PC-3 (cell line): ENCODE measurements around the gene BCL2L12. TPM values are rescaled to one million over a fixed set of nuclear protein-coding genes. Genes with fewer than 3 reads are reported as not detected.
A peak's percentile ranks its signal among the peaks of the same experiment; 100 is the strongest.

ENCODE experiments used
- ATAC-seq: fragments of 200-7000 bp; cut with Tn5 transposase; 2 replicates; pipeline ENCODE4 v1.9.1; 2020; ENCODE audit warnings: mild to moderate bottlenecking, moderate library complexity
- BruUV-seq: library from RNA; stranded (reverse); fragments of 400-500 nt; replicated peaks from 2 replicates; lab custom pipeline; 2021; lab: Mats Ljungman, UMichigan
- CTCF ChIA-PET: fragments of 300-600 bp; sonication (Branson Sonifier 250); formaldehyde crosslinking; loops from one replicate; lab custom pipeline; 2022; ENCODE audit warnings: antibody characterized with exemption; lab: Charles Lee
- POLR2A ChIA-PET: fragments of 300-600 bp; sonication (Branson Sonifier 250); formaldehyde crosslinking; loops from one replicate; lab custom pipeline; 2022; ENCODE audit warnings: antibody characterized with exemption; ENCODE audit not compliant: unreplicated experiment; lab: Charles Lee
- DNase-seq: peaks from one replicate; pipeline ENCODE4 v3.0.0-alpha.2; 2015
- H2AFZ ChIP-seq: fragments of 300-600 bp; sonication (generic); 2 replicates; pipeline ENCODE4 v1.6.0; 2016; ENCODE audit warnings: antibody characterized with exemption, low read length
- H3F3A ChIP-seq: fragments of 300-600 bp; sonication (generic); one replicate; pipeline ENCODE4 v1.6.0; 2017; ENCODE audit warnings: antibody characterized with exemption, low read length, control low read depth, mild to moderate bottlenecking; ENCODE audit not compliant: unreplicated experiment
- H3K27ac ChIP-seq: fragments of 300-600 bp; sonication (generic); 2 replicates; pipeline ENCODE4 v1.5.1; 2016; ENCODE audit warnings: mild to moderate bottlenecking, low read length
- H3K27me3 ChIP-seq: fragments of 300-600 bp; sonication (generic); 2 replicates; pipeline ENCODE4 v1.6.1; 2016; ENCODE audit warnings: low read length, mixed read lengths
- H3K36me3 ChIP-seq: fragments of 300-600 bp; sonication (generic); 2 replicates; pipeline ENCODE4 v1.6.1; 2016; ENCODE audit warnings: low read depth, mixed run types, low read length, mixed read lengths
- H3K4me1 ChIP-seq: fragments of 300-600 bp; sonication (generic); 2 replicates; pipeline ENCODE4 v1.5.1; 2016; ENCODE audit warnings: low read length; ENCODE audit not compliant: insufficient read depth
- H3K4me2 ChIP-seq: fragments of 300-600 bp; sonication (generic); 2 replicates; pipeline ENCODE4 v1.6.0; 2016; ENCODE audit warnings: low read length
- H3K4me3 ChIP-seq: fragments of 300-600 bp; sonication (generic); 2 replicates; pipeline ENCODE4 v1.5.1; 2016; ENCODE audit warnings: mild to moderate bottlenecking, low read length, mixed read lengths
- H3K79me2 ChIP-seq: fragments of 300-600 bp; sonication (generic); 2 replicates; pipeline ENCODE4 v1.6.1; 2017; ENCODE audit warnings: low read length, mixed read lengths
- H3K9ac ChIP-seq: fragments of 300-600 bp; sonication (generic); 2 replicates; pipeline ENCODE4 v1.6.0; 2016; ENCODE audit warnings: mild to moderate bottlenecking, low read length
- H3K9me2 ChIP-seq: fragments of 300-600 bp; sonication (generic); replicated peaks from 2 replicates; pipeline ENCODE4 v1.6.1; 2016; ENCODE audit warnings: mixed run types, low read length, mixed read lengths
- H3K9me3 ChIP-seq: fragments of 300-600 bp; sonication (generic); 2 replicates; pipeline ENCODE4 v1.6.1; 2016; ENCODE audit warnings: low read length, mixed read lengths
- H4K20me1 ChIP-seq: fragments of 300-600 bp; sonication (generic); 2 replicates; pipeline ENCODE4 v1.6.1; 2016; ENCODE audit warnings: low read length, mixed read lengths
- EZH2 ChIP-seq: fragments of 300-600 bp; sonication (generic); IDR thresholded peaks from one replicate; pipeline ENCODE4 v1.6.1; 2017; ENCODE audit warnings: antibody characterized with exemption, mild to moderate bottlenecking, low read length; ENCODE audit not compliant: unreplicated experiment
- EZH2phosphoT487 ChIP-seq: fragments of 300-600 bp; sonication (generic); IDR thresholded peaks from 2 replicates; pipeline ENCODE4 v1.6.1; 2018; ENCODE audit warnings: mild to moderate bottlenecking, antibody characterized with exemption, low read length, borderline replicate concordance
- intact Hi-C: fragments of 100-400 bp; cut with micrococcal nuclease; formaldehyde crosslinking; loops from 2 replicates; pipeline ENCODE4 v1.9.0; 2023
- total RNA-seq: library from RNA; depleted of rRNA; stranded (reverse); fragments of >200 nt; gene quantifications from 2 replicates; pipeline ENCODE4 v1.2.3, GENCODE V29; 2014
- TF ChIP-seq, protein P1 (sequence below): fragments of 300-600 bp; sonication (generic); conservative IDR thresholded peaks from 2 replicates; pipeline ENCODE4 v1.5.1; 2017; ENCODE audit warnings: antibody characterized with exemption, low read depth, mild to moderate bottlenecking, low read length

The BCL2L12 gene
- total RNA-seq, 1 experiment from 2014 or later, result 104 TPM

DNA sequence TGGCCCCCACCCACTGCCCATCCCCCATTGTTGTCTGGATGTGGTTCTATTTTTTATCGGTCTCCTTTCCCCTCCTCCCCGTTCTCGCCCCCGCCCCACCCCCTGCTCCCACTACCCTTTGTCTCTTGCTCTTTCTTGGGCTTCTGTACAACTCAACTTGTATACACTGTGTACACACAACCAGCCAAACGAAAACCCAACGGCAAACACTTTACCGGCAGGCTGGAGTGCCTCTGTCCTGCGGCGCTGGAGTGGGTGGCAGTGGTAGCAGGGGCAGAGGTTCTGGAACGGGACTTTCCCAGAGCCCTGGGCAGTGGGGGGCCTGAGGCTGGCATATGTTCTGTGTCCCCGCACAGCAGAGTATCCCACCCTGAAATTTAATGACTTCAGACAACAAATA lies 39.5 kb upstream of the BCL2L12 start:
- Histone ChIP-seq H3F3A (no peaks in the 10 kb centered on the region), H3K36me3 (peaks cover 28% of the 10 kb centered on the region; the same call in 1 of the 2 replicates), H3K9ac (no peak overlapping the region), H3K27ac (no peak overlapping the region), H4K20me1 (no peaks in the 10 kb centered on the region), H3K9me3 (no peaks in the 10 kb centered on the region), H3K4me1 (no peaks in the 10 kb centered on the region), H3K9me2 (no peaks in the 10 kb centered on the region), H2AFZ (no peak overlapping the region), H3K79me2 (no peaks in the 10 kb centered on the region), H3K4me3 (no peak overlapping the region), H3K27me3 (no peaks in the 10 kb centered on the region), H3K4me2 (no peak overlapping the region)
- ChIA-PET CTCF (no interaction called here), POLR2A (no interaction called here)
- TF ChIP-seq, protein P1, sequence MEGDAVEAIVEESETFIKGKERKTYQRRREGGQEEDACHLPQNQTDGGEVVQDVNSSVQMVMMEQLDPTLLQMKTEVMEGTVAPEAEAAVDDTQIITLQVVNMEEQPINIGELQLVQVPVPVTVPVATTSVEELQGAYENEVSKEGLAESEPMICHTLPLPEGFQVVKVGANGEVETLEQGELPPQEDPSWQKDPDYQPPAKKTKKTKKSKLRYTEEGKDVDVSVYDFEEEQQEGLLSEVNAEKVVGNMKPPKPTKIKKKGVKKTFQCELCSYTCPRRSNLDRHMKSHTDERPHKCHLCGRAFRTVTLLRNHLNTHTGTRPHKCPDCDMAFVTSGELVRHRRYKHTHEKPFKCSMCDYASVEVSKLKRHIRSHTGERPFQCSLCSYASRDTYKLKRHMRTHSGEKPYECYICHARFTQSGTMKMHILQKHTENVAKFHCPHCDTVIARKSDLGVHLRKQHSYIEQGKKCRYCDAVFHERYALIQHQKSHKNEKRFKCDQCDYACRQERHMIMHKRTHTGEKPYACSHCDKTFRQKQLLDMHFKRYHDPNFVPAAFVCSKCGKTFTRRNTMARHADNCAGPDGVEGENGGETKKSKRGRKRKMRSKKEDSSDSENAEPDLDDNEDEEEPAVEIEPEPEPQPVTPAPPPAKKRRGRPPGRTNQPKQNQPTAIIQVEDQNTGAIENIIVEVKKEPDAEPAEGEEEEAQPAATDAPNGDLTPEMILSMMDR, result no peak
- TF ChIP-seq EZH2, result no peak
- no peak for TF ChIP-seq EZH2phosphoT487
- DNase-seq (no peak), ATAC-seq (no peak)
- intact Hi-C loops, result no loop called here
- BruUV-seq, result no TSS peak

DNA sequence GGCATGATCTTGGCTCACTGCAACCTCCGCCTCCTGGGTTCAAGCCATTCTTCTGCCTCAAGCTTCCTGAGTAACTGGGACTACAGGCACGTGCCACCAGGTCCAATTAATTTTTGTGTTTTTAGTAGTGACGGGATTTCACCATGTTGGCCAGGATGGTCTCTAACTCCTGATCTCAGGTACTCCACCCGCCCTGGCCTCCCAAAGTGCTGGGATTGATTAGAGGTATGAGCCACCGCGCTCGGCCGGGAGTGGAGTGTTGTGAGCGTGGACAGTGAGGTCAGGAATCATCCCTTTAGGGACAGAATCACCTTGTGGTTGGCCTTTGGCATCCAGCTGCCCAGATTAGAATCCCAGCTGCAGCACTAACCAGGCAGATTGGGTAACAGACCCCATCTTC lies 36.1 kb upstream of the BCL2L12 start:
- intact Hi-C loops, result no loop called here
- ChIA-PET CTCF (no interaction called here), POLR2A (interaction anchor here (0.6 kb wide), 1 partner anchor 240 kb away, joined by 4 read pairs; no protein-coding TSS in a partner anchor)
- Histone ChIP-seq H3K4me1 (no peaks in the 10 kb centered on the region), H3K36me3 (peaks cover 18% of the 10 kb centered on the region; the same call in 1 of the 2 replicates), H3F3A (no peaks in the 10 kb centered on the region), H3K27me3 (no peaks in the 10 kb centered on the region), H3K27ac (no peak overlapping the region), H4K20me1 (no peaks in the 10 kb centered on the region), H3K9ac (no peak overlapping the region), H3K79me2 (no peaks in the 10 kb centered on the region), H3K9me3 (no peaks in the 10 kb centered on the region), H3K4me2 (no peak overlapping the region), H2AFZ (no peak overlapping the region), H3K9me2 (no peaks in the 10 kb centered on the region), H3K4me3 (no peak overlapping the region)
- no peak for DNase-seq
- BruUV-seq, result no TSS peak
- no peak for ATAC-seq
- TF ChIP-seq, protein P1, result no peak
- no peak for TF ChIP-seq EZH2phosphoT487
- TF ChIP-seq EZH2, result no peak

DNA sequence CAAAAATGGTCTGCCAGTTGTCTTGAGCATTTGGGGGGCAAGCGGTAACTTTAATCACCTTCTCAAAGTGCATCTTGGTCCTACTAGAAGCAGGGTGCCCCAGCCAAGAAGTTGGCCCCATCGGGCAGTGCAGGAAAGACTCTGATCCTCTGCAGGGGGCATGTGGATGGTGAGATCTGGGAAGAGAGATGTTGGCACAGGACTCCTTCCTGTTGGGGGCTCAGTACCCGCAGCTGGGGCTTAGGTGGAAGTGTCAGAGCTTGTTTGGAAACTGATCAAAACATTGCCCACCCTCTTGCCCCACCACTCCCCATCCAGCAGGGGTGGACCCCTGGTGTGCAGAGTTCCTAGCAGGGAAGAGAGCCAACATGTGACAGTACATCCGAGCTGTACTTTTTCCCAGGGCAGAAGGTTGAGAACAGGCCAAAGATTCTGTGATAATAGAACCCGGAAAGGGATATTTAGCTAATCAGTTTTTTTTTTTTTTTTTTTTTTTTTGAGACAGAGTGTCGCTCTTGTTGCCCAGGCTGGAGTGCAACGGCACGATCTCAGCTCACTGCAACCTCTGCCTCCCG lies 34.6 kb upstream of the BCL2L12 start:
- Histone ChIP-seq H3K27me3 (no peaks in the 10 kb centered on the region), H3F3A (no peaks in the 10 kb centered on the region), H3K4me3 (no peak overlapping the region), H3K36me3 (peaks cover 14% of the 10 kb centered on the region; the same call in 1 of the 2 replicates), H3K4me1 (no peaks in the 10 kb centered on the region), H4K20me1 (no peaks in the 10 kb centered on the region), H3K9me3 (no peaks in the 10 kb centered on the region), H2AFZ (no peak overlapping the region), H3K27ac (no peak overlapping the region), H3K9me2 (no peaks in the 10 kb centered on the region), H3K4me2 (no peak overlapping the region), H3K9ac (no peak overlapping the region), H3K79me2 (no peaks in the 10 kb centered on the region)
- intact Hi-C loops, result no loop called here
- DNase-seq (no peak), ATAC-seq (peak; percentile 23)
- POLR2A ChIA-PET, result interaction anchor here (0.6 kb wide), 1 partner anchor 85 kb away, joined by 9 read pairs; no protein-coding TSS in a partner anchor
- TSS peak; percentile 20 for BruUV-seq
- CTCF ChIA-PET, result no interaction called here
- TF ChIP-seq EZH2phosphoT487 (no peak), EZH2 (no peak)
